Right renal pelvis (tissue), 4 donors: ENCODE results near the gene CLIC4. TPM values are rescaled to one million over a fixed set of nuclear protein-coding genes. Genes with fewer than 3 reads are reported as not detected.

Experiments
- DNase-seq, 4 donors: peaks; one replicate each; pipeline ENCODE4 v3.0.0-alpha.2; 2013; ENCODE audit warnings: low read depth in 4 of 4, low spot score in 3 of 4, missing footprints in 1 of 4
- polyA plus RNA-seq, 4 donors: library from polyadenylated mRNA; unstranded; fragments of 120-200 nt; gene quantifications; one replicate each; pipeline ENCODE4 v1.2.1, GENCODE V29; 2013; ENCODE audit not compliant: insufficient read length in 4 of 4

CLIC4 gene
- polyA plus RNA-seq, 4 donors = 183 to 230 (median 222) TPM

DNA sequence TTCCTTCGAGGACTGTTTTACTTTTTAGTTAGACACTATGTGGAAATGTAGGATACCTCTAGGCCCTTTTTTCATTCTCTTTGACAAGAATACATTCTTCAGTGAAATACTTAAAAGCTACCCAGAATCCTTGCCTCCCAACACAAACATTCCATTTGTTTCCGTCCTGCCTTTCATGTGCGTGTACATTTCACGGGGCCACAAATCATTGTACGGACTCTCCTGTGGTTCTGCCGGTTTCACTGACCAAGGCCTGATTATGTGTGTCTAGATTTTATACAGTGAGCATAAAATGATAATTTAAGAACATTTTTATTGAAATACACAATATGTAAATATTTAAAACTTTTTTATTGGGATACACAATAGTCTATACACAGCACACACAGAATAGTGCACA is 108.4 kb downstream of the CLIC4 start:
- DNase-seq = no peak

DNA sequence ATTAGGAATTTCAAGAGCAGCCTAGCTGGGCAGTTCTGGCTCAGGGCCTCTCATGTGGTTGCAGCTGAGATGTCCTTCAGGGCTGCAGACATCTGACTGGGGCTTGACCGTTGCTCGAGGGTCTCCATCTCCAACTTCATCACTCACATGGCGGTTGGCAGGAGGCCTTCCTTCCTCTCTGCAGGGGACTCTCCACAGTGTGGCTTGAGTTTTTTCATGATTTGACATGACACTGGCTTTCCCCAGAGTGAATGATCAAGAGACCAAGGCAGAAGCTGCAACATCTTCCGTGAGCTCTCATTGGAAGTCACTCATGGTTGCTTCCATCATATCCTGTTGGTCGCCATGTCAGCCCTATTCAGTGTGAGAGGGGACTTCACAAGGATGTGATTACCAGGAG is 110.2 kb downstream of the CLIC4 start:
- DNase-seq = no peak

DNA sequence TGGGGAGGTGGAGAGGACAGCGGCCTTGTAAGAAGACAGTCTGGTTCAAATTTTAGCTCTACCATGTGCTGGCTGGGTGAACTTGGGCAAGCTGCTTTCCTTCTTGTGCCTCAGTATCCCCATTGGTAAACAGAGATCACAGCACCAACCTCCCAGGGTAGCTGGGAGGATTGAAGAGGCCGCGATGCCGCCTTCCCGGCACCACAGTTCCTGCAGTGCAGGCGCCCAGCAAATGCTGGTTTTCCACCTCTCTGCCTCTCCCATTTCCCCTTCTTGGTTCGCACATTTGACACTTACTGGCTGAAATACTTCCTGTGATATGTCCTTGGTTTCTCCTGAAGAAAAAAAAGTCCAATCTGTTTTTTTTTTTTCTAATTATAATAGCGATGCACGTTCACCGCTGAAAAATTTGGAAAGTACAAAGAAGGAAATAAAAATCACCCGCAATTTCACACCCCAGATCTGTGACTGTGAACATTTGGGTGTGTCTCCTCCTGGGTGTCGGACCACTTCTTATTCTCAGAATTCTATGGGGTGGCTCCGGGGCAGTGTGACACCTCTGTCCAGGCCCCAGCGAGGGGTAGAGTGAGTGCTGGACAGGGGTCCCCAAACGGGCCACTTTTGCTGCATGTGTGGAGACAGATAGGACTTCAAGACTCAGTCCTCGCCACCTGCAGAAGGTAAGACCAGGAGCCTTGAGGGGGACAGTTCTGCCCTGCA is 111.7 kb downstream of the CLIC4 start:
- no peak for DNase-seq

DNA sequence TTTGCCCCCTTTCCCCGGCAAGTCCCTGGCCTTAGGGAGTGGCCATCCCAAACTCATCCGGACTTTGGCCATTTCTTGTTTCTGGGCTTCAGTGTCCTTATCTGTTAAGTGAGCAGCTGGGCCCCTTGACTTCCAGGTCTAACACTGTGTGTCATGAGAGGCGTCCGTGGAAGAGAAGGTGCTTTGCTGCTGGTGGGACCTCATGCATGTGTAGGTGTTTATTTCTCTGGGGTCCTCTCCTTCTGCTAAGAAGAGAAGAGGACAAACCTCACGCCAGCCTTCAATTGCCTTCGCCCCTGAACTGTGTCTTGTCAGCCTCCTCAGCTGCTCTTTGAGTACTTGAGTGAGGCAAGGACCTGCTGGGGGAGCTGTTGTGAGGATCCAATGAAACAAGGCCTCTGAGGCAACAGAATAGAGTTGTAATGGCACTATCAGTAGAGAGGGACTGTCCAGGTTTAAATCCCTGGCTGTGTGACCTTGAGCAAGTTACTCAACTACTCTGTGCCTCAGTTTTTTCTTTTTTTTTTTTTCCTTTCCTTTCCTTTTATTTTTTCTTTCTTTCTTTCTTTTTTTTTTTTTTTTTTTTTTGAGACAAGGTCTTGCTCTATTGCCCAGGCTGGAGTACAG is 112.4 kb downstream of the CLIC4 start:
- no peak for DNase-seq

DNA sequence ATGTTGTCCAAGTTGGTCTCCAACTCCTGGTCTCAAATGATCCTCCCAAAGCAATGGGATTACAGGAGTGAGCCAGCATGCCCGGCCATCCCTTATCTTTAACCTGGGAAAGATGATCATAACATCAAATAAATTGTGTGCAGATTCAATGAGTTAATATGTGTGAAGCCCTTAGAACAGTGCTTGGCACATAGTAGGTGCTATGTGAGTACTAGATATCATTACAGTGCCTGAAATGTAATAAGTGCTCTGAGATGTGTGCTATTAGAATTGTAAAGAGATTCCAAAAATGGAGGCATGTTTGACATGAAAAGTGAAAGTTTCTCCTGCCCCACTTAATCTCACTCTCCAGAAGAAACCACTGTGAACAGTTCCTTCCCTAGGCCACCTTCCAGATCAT is 113.0 kb downstream of the CLIC4 start:
- no peak for DNase-seq

DNA sequence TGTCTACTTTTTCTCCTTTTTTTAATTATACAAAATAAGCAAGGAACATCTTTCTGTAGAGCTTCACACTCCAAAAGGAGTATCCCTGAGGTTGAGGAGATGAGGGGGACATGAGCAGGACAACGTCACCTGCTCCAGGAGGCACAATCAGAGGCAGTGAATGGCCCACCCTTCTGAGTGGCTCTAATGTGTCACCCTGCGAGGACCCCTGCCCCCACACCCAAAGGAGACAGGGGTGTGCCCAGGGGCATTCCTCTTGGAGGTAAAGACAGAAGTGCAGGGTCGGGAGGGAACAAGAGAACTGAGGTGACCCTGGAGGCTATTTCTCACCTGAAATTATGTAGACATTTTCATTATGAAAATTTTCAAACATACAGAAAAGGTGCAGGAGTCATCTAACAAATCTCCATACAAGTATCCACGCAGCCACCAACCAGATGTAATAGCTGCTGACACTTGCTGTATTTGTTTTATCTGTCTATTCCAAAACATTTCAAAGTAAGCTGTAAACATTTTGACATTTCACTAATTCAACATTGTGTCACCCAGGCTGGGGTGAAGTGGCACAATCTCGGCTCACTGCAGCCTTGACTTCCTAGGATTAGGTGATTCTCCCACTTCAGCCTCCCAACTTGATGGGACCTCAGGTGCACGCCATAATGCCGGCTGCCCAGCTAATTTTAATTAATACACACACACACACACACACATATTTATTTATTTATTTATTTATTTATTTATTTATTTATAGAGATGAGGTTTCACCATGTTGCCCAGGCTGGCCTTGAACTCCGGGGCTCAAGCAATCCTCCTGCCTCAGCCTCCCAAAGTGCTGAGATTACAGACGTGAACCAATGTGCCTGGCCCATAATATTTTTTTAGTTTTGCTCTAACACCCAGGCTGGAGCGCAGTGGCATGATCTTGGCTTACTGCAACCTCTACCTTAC is 114.1 kb downstream of the CLIC4 start:
- DNase-seq = no peak

DNA sequence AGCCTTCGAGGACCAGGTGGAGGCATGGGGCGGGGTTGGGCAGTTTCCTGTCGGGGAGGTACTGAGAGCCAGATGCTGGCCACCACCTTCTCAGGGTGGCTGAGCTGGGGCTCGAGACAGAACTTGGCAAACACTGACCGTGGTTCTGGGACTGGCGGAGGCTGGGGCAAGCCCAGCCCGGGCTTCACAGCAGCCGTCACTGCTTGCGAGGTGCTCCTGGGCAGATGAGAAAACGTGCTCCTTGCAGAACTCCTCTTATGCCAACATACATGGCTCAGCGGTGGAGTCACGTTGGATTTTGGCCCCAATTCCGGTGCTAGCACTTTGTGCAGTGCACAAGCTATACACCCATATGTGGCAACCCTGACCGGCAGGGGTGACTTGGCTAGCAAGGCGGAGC is 115.6 kb downstream of the CLIC4 start:
- no peak for DNase-seq

DNA sequence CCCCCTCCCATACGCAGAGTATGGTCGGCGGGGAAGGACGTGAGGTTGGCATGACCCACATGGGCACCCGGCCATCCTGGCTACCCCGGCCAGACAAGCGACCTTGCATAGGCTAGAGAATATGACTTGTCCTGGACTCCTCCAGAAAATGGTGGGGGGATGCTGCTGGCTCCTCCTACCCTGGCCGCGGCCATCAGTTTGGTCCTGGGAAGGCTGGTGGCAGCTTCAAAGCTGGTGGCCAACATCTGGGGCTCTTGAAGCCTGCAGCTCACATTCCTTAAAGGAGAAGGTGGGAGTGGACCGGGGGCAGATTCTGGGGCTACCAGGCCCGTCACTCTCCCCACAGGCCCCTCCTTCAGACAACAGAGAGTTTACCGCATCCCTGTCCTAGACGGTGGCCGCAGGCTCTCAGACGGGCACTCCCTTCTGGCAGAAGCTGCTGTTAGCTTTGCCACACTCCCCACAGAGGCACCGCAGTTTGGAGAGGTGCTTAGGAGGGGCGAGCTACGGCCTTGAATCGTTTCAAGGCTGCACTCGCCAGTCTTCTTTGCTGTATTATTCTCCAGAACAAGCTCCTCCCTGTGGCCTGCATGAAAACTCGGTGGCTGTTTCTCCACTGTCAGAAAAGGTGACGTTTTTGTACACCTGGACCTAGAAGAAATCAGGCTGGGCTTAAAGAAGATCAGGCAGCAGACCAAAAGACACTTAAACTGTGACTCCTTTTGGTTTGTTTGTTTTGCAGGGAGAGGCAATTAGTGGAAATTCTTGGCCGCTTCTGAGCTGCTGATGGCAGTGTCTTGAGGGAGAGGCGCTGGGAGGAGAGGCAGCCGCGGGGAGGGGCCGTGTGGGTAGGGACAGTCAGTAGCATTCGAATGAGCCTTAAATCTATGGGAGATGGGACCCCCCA is 116.8 kb downstream of the CLIC4 start:
- DNase-seq = no peak

DNA sequence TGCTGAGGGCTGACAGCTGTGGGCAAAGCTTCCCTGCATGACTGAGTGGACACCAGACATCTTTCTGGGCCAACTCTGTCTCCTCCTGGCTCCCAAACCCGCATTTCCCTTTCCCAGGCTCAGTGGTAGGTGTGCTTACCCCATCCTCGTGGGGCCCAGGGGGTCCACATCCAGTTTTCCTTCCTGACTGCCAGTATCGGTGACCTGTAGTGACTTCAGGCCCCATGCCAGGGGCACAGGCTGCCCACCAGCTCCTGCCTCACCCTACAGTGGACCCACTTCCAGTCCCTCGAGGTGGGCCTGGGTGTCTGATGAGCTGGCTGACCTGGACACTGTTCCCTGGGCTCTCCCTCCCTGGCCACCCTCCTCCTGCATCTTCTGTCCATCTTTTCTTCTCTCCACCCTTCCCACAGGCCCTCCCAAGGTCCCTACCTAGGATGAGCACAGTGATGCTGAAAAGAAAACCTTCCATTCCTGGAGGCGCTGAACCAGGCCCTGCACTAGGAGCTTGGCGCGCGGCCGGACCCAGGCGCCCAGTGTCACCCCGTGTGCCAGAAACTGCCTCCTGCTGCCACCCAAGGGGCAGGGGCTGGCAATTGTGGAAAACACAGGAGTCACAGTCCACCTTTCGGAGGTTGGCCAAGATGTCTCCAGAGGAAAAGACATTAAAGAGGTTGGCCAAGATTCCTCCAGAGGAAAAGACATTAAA is 117.7 kb downstream of the CLIC4 start:
- no peak for DNase-seq

DNA sequence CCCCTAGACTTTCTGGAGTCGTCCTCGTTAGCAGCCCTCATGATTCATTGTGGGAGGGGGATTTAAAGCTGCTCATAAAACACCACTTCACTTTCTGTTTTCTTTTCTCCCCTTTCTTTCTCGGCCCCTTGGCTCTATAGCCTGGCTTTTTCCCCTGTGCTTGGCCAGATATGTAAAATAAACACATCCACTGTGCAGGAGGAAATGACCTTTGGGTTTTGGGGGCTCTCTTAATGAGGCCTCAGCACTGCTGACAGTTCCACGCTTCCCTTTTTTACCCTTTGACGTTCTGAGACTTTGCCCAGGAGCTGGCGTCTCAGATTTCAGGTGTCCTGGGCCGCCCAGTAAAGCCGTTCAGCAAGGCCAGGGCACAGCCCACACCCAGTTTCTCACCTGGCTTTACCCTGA is 119.1 kb downstream of the CLIC4 start:
- peak in 1 of 4 donors; percentile 32 for DNase-seq

DNA sequence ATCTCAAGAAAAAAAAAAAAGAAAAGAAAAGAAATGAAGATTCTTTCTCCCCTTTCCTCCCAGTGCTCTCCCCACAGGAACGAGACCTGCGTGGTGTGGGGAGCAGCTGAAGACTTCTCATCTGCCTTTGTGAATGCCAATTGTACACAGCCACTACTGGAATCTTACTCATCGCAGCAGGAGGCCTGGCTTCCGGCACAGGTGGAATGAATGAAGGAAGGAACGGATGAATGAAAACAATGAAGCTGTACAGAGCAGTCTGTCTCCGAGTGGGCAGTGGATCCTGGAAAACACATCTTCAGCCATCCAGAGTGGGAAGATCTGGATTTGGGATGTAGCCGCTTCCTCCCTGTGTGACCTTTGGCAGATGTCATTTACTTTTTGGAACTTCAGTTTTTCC is 119.9 kb downstream of the CLIC4 start:
- DNase-seq = no peak

DNA sequence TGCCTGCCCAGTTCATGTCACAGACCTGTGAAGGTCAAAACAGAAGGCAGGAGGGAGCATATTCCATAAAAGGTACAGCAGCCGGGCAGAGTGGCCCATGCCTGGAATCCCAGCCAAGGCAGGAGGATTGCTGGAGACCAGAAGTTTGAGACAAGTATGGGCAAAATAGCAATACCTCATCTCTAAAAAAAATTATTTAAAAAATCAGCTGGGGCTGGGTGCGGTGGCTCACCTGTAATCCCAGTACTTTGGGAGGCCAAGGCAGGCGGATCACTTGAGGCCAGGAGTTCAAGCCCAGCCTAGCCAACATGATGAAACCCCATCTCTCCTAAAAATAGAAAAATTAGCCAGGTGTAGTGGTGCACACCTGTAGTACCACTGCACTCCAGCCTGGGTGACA is 120.3 kb downstream of the CLIC4 start:
- DNase-seq = no peak

DNA sequence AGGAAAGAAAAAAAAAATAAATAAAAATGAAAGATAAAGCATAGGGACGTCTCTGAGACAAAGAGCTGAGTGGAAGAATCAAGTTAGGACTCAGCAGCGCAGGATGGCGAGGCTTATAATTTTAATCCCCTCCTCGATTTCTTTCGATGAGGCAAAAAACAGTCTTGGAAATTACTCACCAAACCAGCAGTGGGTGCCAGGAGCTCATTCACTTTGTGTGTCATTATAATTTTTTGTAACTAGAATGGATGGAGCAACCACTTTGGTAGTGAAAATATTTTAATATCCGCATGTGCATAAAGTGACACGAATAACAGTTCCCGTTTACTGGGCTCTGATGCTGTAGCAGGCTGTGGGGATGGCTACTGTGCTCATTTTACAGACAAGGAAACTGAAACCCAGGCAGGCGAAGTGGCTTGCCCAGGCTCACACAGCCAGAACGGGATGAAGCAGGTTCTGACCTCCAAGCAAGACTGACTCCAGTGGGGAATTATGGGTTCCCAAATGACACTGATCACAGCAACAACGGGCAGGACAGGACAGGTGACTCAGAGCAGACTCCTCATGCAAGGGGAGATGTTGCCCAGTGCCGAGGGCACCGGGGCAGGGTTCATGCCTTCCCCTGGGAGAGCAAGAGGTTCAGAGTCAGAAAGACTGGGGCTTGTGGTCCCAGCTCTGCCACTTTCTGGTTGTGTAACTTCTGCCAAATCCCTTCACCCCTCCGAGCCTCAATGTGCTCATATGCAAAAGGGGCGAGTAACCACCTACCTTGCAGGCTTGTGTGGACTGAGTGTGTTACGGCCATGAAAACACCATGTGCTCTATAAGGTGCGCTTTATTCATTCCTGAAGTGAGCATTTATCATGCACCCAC is 121.2 kb downstream of the CLIC4 start:
- no peak for DNase-seq

DNA sequence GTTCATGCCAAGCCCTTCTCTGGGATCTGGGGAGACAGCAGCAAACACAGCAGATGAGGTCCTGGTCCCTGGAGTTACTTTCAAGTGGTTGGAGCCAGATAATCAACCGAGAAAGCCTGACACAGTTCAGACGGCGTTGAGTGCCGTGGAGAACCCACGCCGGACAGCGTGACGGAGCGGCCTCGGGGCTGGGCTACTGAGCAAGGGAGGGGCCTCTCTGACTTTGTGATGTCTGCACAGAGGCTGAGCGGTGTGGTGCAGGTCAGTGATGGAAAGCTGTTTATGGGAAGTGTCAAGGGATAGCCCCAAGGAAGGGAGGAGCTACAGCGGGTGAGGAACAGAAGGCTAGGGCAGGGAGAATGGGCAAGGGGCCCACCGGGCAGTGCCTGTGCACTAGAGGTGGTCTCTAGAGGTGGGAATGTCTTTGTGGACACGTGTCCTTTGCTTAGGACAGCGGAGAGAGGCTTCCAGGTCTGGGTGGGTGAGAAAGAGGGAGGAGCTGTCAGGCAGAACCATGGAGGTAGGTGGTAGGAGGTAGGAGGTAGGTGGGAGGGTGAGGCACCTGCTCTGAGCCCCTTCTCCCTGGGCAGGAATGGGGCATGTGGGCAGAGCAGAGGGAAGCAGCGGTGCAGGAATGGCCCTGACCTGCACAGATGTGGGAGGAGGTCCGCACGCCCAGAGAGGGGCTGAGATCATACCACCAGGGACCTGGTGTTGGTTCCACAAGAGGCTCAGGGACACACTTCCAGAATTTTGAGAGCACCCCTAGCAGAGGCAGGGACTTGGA is 122.0 kb downstream of the CLIC4 start:
- DNase-seq = no peak

DNA sequence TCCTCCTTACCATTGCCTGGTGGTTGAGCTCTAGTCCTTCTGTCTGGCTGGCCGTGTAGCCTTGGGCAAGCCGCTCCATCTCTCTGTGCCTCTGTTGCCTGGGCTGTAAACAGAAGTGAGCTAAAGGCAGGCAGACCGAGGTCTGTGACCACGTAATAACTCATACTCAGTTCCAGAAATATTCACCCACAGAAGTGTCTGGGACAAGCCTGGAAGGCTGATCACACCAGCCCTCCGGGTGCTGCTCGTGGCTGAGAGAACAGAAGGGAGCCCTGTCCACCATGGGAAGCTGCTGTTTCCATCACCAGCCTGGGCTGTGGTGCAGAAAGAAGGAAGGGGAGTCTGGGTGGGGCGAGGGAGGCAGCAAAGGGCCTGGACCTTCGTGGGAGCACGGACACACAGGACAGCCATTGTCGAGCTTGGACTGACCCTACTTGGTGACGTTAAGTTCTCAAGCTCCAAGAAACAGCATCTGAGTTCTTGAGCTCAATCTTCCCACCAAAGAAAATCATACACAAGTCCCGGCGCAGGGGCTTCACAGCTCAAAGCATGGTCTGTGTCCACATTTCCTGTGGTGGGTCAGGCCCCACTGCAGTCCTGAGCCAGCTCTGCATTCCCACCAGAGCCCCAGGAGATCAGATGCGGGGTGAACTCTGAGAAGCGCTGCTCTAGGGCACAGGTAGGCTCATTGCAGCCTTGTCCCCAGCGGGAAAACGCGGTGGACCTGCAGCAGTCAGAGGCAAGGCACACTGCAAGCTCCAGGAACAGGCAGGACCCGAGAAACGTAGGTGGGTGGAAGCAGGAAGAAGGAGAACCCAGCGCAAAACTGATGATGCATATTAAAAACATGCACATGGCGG is 123.0 kb downstream of the CLIC4 start:
- DNase-seq = no peak

DNA sequence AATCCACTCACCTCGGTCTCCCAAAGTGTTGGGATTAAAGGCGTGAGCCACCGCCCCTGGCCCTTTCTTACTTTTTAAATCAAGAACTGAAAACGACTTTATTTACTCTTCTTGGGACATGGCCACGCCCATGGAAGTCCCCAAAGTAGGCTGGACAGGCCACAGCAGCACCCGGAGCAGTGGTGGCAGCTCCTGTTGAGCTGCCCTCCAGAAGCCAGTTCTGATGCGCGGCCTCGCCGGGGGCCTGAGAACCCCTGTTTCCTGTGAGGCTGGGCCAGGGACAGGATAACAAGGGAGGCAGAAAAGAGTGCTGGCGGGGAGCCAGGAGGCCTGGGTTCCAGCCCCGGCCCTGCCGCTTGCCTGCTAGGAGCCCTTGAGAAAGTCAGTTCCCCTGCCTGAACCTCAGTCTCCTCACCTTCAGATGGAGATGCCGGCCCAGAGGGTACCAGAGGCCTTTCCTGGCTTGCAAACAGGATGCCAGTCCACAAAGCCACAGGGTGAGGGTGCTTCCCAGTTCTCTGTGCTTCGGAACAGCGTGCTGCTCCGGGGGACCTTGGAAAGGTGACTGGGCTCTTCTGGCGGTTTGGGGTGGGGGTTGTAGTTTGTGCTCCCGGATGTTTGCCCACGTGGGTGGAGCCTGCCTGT is 125.4 kb downstream of the CLIC4 start:
- no peak for DNase-seq
